BJ (cell line): ENCODE measurements around the gene UNC5A. TPM values are rescaled to one million over a fixed set of nuclear protein-coding genes. Genes with fewer than 3 reads are reported as not detected.

Experiments used
- CTCF ChIA-PET: fragments of 350-600 bp; formaldehyde crosslinking; extraction: SDS; loops from one replicate; lab custom pipeline; 2021; ENCODE audit warnings: antibody characterized with exemption, inconsistent platforms; lab: Yijun Ruan, JAX
- POLR2A ChIA-PET: fragments of 300-600 bp; sonication (Branson Sonifier 250); formaldehyde crosslinking; extraction: SDS; loops from one replicate; lab custom pipeline; 2021; ENCODE audit warnings: antibody characterized with exemption; lab: Charles Lee
- DNase-seq: peaks from one replicate; pipeline ENCODE4 v3.0.0-alpha.2; 2011; ENCODE audit warnings: low read depth
- H3K27me3 ChIP-seq: 2 replicates; pipeline ENCODE4 v1.6.0; 2011; ENCODE audit warnings: low read length; ENCODE audit not compliant: control insufficient read depth, insufficient read depth
- H3K36me3 ChIP-seq: 2 replicates; pipeline ENCODE4 v1.5.1; 2011; ENCODE audit warnings: low read length; ENCODE audit not compliant: control insufficient read depth, insufficient read depth
- H3K4me3 ChIP-seq: 2 replicates; pipeline ENCODE4 v1.5.1; 2011; ENCODE audit warnings: low read depth, mild to moderate bottlenecking, control low read depth, low read length
- polyA plus RNA-seq: library from polyadenylated mRNA; depleted of rRNA; stranded (reverse); fragments of >200 nt; gene quantifications from 2 replicates; pipeline ENCODE4 v1.2.3, GENCODE V29; 2011
- TF ChIP-seq, protein P1 (sequence below): IDR thresholded peaks from 2 replicates; pipeline ENCODE4 v1.5.1; 2011; ENCODE audit warnings: low read depth, mild to moderate bottlenecking, control low read depth, inconsistent platforms, low read length, moderate library complexity; ENCODE audit not compliant: insufficient read depth

Gene UNC5A
- polyA plus RNA-seq, 1 experiment = not detected

GRCh38 chr5:176793736-176794135 is 16.6 kb upstream of the UNC5A start:
- CTCF ChIA-PET = no interaction called here

DNA sequence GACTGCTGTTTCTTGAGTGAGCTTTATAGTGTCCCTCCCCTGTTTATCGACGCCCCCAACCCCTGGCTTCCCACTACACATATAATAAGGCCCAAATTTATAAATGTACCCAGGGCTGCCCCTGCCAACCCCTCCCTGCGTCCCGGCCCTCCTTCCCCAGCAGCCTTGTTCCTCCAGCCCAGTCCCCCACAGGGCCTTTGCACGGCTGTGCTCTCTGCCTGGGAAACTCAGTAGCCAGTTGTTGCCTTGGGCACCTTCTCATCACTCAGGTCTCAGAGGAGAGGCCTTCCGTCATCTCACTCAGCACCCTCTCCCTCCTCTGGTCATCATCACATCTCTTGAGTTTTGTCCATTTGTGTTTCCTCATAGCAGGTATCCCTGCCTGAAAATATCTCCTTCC is 15.8 kb upstream of the UNC5A start:
- ChIA-PET POLR2A (no interaction called here), CTCF (no interaction called here)
- TF ChIP-seq, protein P1, sequence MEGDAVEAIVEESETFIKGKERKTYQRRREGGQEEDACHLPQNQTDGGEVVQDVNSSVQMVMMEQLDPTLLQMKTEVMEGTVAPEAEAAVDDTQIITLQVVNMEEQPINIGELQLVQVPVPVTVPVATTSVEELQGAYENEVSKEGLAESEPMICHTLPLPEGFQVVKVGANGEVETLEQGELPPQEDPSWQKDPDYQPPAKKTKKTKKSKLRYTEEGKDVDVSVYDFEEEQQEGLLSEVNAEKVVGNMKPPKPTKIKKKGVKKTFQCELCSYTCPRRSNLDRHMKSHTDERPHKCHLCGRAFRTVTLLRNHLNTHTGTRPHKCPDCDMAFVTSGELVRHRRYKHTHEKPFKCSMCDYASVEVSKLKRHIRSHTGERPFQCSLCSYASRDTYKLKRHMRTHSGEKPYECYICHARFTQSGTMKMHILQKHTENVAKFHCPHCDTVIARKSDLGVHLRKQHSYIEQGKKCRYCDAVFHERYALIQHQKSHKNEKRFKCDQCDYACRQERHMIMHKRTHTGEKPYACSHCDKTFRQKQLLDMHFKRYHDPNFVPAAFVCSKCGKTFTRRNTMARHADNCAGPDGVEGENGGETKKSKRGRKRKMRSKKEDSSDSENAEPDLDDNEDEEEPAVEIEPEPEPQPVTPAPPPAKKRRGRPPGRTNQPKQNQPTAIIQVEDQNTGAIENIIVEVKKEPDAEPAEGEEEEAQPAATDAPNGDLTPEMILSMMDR = no peak
- DNase-seq = no peak
- H3K27me3 ChIP-seq = peaks cover 28% of the 10 kb centered on the region
- H3K36me3 ChIP-seq = no peaks in the 10 kb centered on the region
- no peak overlapping the region for H3K4me3 ChIP-seq

More at GRCh38 chr5:176793736-176794135, 16.6 kb upstream of the UNC5A start:
- Histone ChIP-seq H3K27me3 (peaks cover 30% of the 10 kb centered on the region), H3K36me3 (no peaks in the 10 kb centered on the region), H3K4me3 (no peak overlapping the region)
- DNase-seq = no peak
- POLR2A ChIA-PET = no interaction called here
- TF ChIP-seq, protein P1 = no peak

- H3K36me3 ChIP-seq = no peaks in the 10 kb centered on the region
- CTCF ChIA-PET = interaction anchor here (1.3 kb wide), 1 partner anchor 15 kb away, joined by 3 read pairs; no protein-coding TSS in a partner anchor
- TF ChIP-seq, protein P1 = no peak
These were observed 13.9 kb upstream of the UNC5A start for GRCh38 chr5:176796411-176796810.

GRCh38 chr5:176796970-176797369 is 13.4 kb upstream of the UNC5A start:
- no peak for DNase-seq
- POLR2A ChIA-PET = no interaction called here
- H3K36me3 ChIP-seq = no peaks in the 10 kb centered on the region
- H3K27me3 ChIP-seq = peaks cover 27% of the 10 kb centered on the region
- CTCF ChIA-PET = interaction anchor here (0.7 to 1.3 kb wide), 3 partner anchors 16 to 78 kb away, joined by 3 read pairs; no protein-coding TSS in a partner anchor
- TF ChIP-seq, protein P1 = no peak
- H3K4me3 ChIP-seq = no peak overlapping the region

More at GRCh38 chr5:176796411-176796810, 13.9 kb upstream of the UNC5A start:
- no peak for DNase-seq
- POLR2A ChIA-PET = no interaction called here
- Histone ChIP-seq H3K27me3 (peaks cover 27% of the 10 kb centered on the region), H3K4me3 (no peak overlapping the region)

DNA sequence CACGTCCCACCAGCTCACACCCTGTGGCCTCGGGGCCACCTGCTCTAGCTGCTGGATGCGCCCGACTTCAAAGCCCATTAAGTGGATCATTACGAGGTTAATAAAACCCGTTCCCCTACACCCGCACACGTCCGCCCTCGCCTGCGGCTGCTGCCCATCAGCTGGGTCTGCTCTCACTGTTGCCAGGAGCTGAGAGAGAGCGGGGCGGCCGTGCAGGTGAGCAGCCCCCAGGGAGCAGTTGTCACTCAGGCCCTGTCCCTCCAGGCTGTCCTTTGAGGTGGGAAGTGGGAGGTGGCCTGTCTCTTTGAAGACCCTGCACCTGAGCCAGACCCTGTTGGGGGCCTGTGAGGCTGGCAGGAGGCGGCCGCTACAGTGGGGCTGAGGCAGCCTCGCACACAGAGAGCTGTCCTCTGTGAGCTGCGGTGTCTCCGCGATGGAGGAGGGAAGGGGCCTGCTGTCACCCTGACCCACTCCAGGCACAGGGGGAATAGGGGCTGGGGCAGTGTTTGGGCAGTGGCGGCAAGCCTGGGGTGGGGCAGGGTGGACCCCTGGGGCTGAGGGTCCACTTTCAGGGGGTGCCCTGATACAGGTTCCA is 12.8 kb upstream of the UNC5A start:
- POLR2A ChIA-PET = no interaction called here
- no peak overlapping the region for H3K4me3 ChIP-seq
- TF ChIP-seq, protein P1 = no peak
- H3K27me3 ChIP-seq = peaks cover 25% of the 10 kb centered on the region
- no peaks in the 10 kb centered on the region for H3K36me3 ChIP-seq
- CTCF ChIA-PET = interaction anchor here (0.7 to 1.3 kb wide), 3 partner anchors 15 to 79 kb away, joined by 3 read pairs; no protein-coding TSS in a partner anchor
- no peak for DNase-seq
